CD4-positive, alpha-beta T cell (primary cell): ENCODE results near the gene SCAF4. TPM values are rescaled to one million over a fixed set of nuclear protein-coding genes. Genes with fewer than 3 reads are reported as not detected.
A peak's percentile ranks its signal among the peaks of the same experiment; 100 is the strongest.

ENCODE experiments used
- ATAC-seq: fragments of 200-7000 bp; cut with Tn5 transposase; one replicate; pipeline ENCODE4 v1.10.0; 2022; ENCODE audit warnings: mild to moderate bottlenecking; ENCODE audit not compliant: poor library complexity
- CTCF ChIA-PET: fragments of 350-600 bp; sonication (Branson Sonifier 250); formaldehyde crosslinking; loops from one replicate; lab custom pipeline; 2021; ENCODE audit warnings: antibody characterized with exemption, inconsistent platforms; lab: Charles Lee
- POLR2A ChIA-PET: fragments of 350-600 bp; sonication (Branson Sonifier 250); formaldehyde crosslinking; loops from one replicate; lab custom pipeline; 2021; ENCODE audit warnings: antibody characterized with exemption, inconsistent platforms; lab: Charles Lee
- DNase-seq, 14 experiments: peaks; one replicate each; pipeline ENCODE4 v3.0.0-alpha.2; 2013 to 2020; ENCODE audit warnings: mixed read lengths in 2 of 14
- H3K27ac ChIP-seq, 2 donors: one replicate each; pipeline versions ENCODE4 v1.5.1 to v1.7.0; 2013; ENCODE audit warnings: low read length in 2 of 2, low read depth in 1 of 2, mild to moderate bottlenecking in 1 of 2
- H3K27me3 ChIP-seq, 2 experiments: 1 replicate in 1 of 2; 2 replicates in 1 of 2; pipeline versions ENCODE4 v1.6.1 to v1.7.0; 2013; ENCODE audit warnings: low read length in 2 of 2, control low read depth in 1 of 2, mild to moderate bottlenecking in 1 of 2, moderate library complexity in 1 of 2; ENCODE audit not compliant: insufficient read depth in 2 of 2, control insufficient read depth in 1 of 2
- H3K36me3 ChIP-seq: one replicate; pipeline ENCODE4 v1.6.1; 2013; ENCODE audit warnings: low read length, control low read depth; ENCODE audit not compliant: insufficient read depth
- H3K4me1 ChIP-seq: one replicate; pipeline ENCODE4 v1.6.1; 2013; ENCODE audit warnings: low read length, control low read depth; ENCODE audit not compliant: insufficient read depth
- H3K4me3 ChIP-seq: one replicate; pipeline ENCODE4 v1.5.1; 2013; ENCODE audit warnings: mild to moderate bottlenecking, low read length, moderate library complexity
- H3K9me3 ChIP-seq, 2 experiments: 1 replicate in 1 of 2; 2 replicates in 1 of 2; pipeline versions ENCODE4 v1.6.1 to v1.7.0; 2013; ENCODE audit warnings: low read length in 2 of 2, mild to moderate bottlenecking in 2 of 2, control low read depth in 1 of 2, moderate library complexity in 1 of 2; ENCODE audit not compliant: control insufficient read depth in 1 of 2, insufficient read depth in 1 of 2
- H3K27ac Mint-ChIP-seq: one replicate; pipeline ENCODE4 v1.8.0; 2020; ENCODE audit warnings: mixed read lengths
- H3K27me3 Mint-ChIP-seq: one replicate; pipeline ENCODE4 v1.8.0; 2021; ENCODE audit warnings: mixed read lengths
- H3K36me3 Mint-ChIP-seq: one replicate; pipeline ENCODE4 v1.8.0; 2021; ENCODE audit warnings: low read depth, mixed read lengths
- H3K4me1 Mint-ChIP-seq: one replicate; pipeline ENCODE4 v1.8.0; 2021; ENCODE audit warnings: low read depth, mixed read lengths
- H3K4me3 Mint-ChIP-seq: one replicate; pipeline ENCODE4 v1.8.0; 2020; ENCODE audit warnings: mild to moderate bottlenecking, mixed read lengths
- H3K9me3 Mint-ChIP-seq: one replicate; pipeline ENCODE4 v1.8.0; 2020; ENCODE audit warnings: mixed read lengths
- intact Hi-C, 2 experiments: fragments of 100-400 bp; cut with DNase I in 1 of 2; cut with micrococcal nuclease in 1 of 2; formaldehyde crosslinking; loops; one replicate each; pipeline versions ENCODE4 v1.15.1 to v1.9.0; 2023 to 2025; cut with DNase I, micrococcal nuclease
- total RNA-seq, 174 experiments: library from RNA in 2 of 174; stranded (reverse) in 2 of 174; gene quantifications; one replicate each; pipeline ENCODE4 v1.2.3 and lab custom pipeline; 2021 to 2026
- TF ChIP-seq, protein P1 (sequence below): fragments of 200-600 bp; IDR thresholded peaks from one replicate; pipeline ENCODE4 v1.8.0; 2022; ENCODE audit warnings: antibody characterized with exemption, mild to moderate bottlenecking

Gene SCAF4
- total RNA-seq, 2 experiments from 2014 or later, result 56.1 to 57.8 TPM

DNA sequence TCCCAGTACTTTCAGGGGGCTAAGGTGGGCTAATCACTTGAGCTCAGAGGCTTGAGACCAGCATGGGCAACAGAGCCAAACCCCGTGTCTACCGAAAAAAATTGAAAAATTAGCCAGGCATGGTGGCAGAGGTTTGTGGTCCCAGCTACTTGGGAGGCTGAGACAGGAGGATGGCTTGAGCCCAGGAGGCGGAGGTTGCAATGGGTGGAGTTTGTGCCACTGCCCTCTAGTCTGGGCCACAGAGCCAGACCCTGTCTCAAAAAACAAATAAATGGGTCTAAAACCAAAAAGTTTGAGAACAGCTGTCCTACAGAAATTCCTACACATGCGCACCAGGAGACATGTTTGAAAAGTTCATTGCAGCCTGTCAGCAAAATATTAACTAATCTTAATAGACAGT, 5.5 kb downstream of the SCAF4 start:
- peaks cover 5% of the 10 kb centered on the region for H3K36me3 Mint-ChIP-seq
- ChIA-PET POLR2A (interaction anchor here (0.9 kb wide), 1 partner anchor 17 kb away, joined by 3 read pairs; no protein-coding TSS in a partner anchor), CTCF (no interaction called here)
- H3K27ac Mint-ChIP-seq, result no peak overlapping the region
- H3K4me1 ChIP-seq, result peaks cover 42% of the 10 kb centered on the region
- H3K9me3 Mint-ChIP-seq, result no peaks in the 10 kb centered on the region
- H3K4me3 Mint-ChIP-seq, result no peak overlapping the region
- H3K36me3 ChIP-seq, result peaks cover 3% of the 10 kb centered on the region
- H3K9me3 ChIP-seq, result peaks cover 0 to 4% of the 10 kb centered on the region in 2 experiments
- intact Hi-C loops, result loop anchor here in 1 of 2 experiments (5.0 kb wide), 1 partner anchor 539 kb away; no protein-coding TSS in a partner anchor
- no peak overlapping the region for H3K27ac ChIP-seq
- H3K27me3 Mint-ChIP-seq, result no peaks in the 10 kb centered on the region
- DNase-seq (no peak), ATAC-seq (no peak)
- H3K27me3 ChIP-seq, result no peaks in the 10 kb centered on the region
- H3K4me1 Mint-ChIP-seq, result peaks cover 41% of the 10 kb centered on the region
- TF ChIP-seq, protein P1, sequence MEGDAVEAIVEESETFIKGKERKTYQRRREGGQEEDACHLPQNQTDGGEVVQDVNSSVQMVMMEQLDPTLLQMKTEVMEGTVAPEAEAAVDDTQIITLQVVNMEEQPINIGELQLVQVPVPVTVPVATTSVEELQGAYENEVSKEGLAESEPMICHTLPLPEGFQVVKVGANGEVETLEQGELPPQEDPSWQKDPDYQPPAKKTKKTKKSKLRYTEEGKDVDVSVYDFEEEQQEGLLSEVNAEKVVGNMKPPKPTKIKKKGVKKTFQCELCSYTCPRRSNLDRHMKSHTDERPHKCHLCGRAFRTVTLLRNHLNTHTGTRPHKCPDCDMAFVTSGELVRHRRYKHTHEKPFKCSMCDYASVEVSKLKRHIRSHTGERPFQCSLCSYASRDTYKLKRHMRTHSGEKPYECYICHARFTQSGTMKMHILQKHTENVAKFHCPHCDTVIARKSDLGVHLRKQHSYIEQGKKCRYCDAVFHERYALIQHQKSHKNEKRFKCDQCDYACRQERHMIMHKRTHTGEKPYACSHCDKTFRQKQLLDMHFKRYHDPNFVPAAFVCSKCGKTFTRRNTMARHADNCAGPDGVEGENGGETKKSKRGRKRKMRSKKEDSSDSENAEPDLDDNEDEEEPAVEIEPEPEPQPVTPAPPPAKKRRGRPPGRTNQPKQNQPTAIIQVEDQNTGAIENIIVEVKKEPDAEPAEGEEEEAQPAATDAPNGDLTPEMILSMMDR, result no peak
- H3K4me3 ChIP-seq, result no peak overlapping the region

DNA sequence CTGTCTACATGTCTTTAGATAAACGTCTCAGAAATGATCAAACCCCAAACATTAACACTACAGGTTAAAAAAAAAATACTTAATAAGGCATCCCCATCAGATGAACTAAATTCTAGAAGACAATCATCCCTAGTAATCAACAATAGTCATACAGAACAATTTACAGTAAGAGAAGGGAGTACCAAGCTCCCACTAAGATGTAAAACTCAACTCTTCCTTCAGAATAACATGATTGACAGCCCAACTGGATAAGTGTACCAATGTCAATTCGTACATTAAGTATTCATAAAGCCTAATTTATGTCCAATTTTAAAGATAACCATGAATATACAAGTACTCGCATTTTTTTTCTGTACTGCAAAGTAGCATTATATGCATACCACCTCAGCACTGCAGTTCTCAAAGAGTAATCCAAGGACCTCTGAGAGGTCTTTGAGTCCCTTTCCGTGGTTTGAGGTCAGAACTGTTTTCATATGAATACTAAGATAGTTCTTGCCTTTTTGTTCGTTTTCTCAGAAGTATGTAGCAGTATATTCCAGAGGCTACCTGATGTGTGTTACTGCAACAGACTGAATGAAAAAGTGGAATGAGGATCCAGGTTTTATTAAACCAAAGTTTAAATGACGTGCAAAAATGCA, 6.6 kb downstream of the SCAF4 start:
- Histone ChIP-seq H3K27ac (no peak overlapping the region), H3K9me3 (peaks cover 0 to 4% of the 10 kb centered on the region in 2 experiments), H3K27me3 (no peaks in the 10 kb centered on the region), H3K36me3 (peaks cover 3% of the 10 kb centered on the region), H3K4me1 (peaks cover 38% of the 10 kb centered on the region), H3K4me3 (no peak overlapping the region)
- ChIA-PET CTCF (no interaction called here), POLR2A (no interaction called here)
- TF ChIP-seq, protein P1, result no peak
- no peak for ATAC-seq
- H3K36me3 Mint-ChIP-seq, result no peaks in the 10 kb centered on the region
- H3K27ac Mint-ChIP-seq, result peak overlapping the region; percentile 57
- H3K27me3 Mint-ChIP-seq, result no peaks in the 10 kb centered on the region
- DNase-seq, result no peak
- peak overlapping the region; percentile 21 for H3K4me3 Mint-ChIP-seq
- no peaks in the 10 kb centered on the region for H3K9me3 Mint-ChIP-seq
- peaks cover 52% of the 10 kb centered on the region for H3K4me1 Mint-ChIP-seq
- intact Hi-C loops, result loop anchor here in 1 of 2 experiments (5.0 kb wide), 1 partner anchor 538 kb away; no protein-coding TSS in a partner anchor

GRCh38 chr21:31724552-31724951, 7.4 kb downstream of the SCAF4 start:
- H3K4me1 Mint-ChIP-seq, result peaks cover 59% of the 10 kb centered on the region
- Histone ChIP-seq H3K4me3 (no peak overlapping the region), H3K9me3 (peaks cover 0 to 4% of the 10 kb centered on the region in 2 experiments), H3K27ac (no peak overlapping the region), H3K36me3 (peaks cover 3% of the 10 kb centered on the region), H3K27me3 (no peaks in the 10 kb centered on the region), H3K4me1 (peaks cover 34% of the 10 kb centered on the region)
- H3K4me3 Mint-ChIP-seq, result no peak overlapping the region
- H3K27ac Mint-ChIP-seq, result no peak overlapping the region
- H3K36me3 Mint-ChIP-seq, result no peaks in the 10 kb centered on the region
- ChIA-PET CTCF (no interaction called here), POLR2A (no interaction called here)
- DNase-seq (no peak), ATAC-seq (no peak)
- no peaks in the 10 kb centered on the region for H3K27me3 Mint-ChIP-seq
- TF ChIP-seq, protein P1, result no peak
- intact Hi-C loops, result no loop called here
- no peaks in the 10 kb centered on the region for H3K9me3 Mint-ChIP-seq
